SK-N-SH (cell line): ENCODE results near the gene LCNL1.

ENCODE experiments used
- CTCF ChIP-seq: fragments of 200-600 bp; sonication (generic); IDR thresholded peaks from 2 replicates; pipeline ENCODE4 v1.6.1; 2017; ENCODE audit warnings: antibody characterized with exemption, mild to moderate bottlenecking, moderate library complexity
- ELF1 ChIP-seq: IDR thresholded peaks from 2 replicates; pipeline ENCODE4 v1.4.0; 2012
- EP300 ChIP-seq, 2 experiments: IDR thresholded peaks; 2 replicates each; pipeline versions ENCODE4 v1.4.0 to v1.6.1; 2012; ENCODE audit warnings: borderline replicate concordance in 1 of 2, low read depth in 1 of 2, low read length in 1 of 2
- FOXJ3 ChIP-seq: sonication (generic); formaldehyde crosslinking; IDR thresholded peaks from 2 replicates; pipeline ENCODE4 v1.5.1; 2020; ENCODE audit warnings: mild to moderate bottlenecking, missing genetic modification reagents
- FOXM1 ChIP-seq: IDR thresholded peaks from 2 replicates; pipeline ENCODE4 v1.4.0; 2012; ENCODE audit warnings: low read depth, mild to moderate bottlenecking
- IRF3 ChIP-seq: fragments of 150-350 bp; IDR thresholded peaks from 2 replicates; pipeline ENCODE4 v1.6.1; 2016; ENCODE audit warnings: mild to moderate bottlenecking, low read depth, low read length
- JUND ChIP-seq: IDR thresholded peaks from 2 replicates; pipeline ENCODE4 v1.4.0; 2012
- POLR2AphosphoS5 ChIP-seq: IDR thresholded peaks from 2 replicates; pipeline ENCODE4 v1.6.1; 2012; ENCODE audit warnings: low read depth, low read length
- RAD21 ChIP-seq: IDR thresholded peaks from 2 replicates; pipeline ENCODE4 v1.6.1; 2012; ENCODE audit warnings: mild to moderate bottlenecking, low read length
- TF ChIP-seq, protein P1 (sequence below): fragments of 150-350 bp; IDR thresholded peaks from 2 replicates; pipeline ENCODE4 v1.6.1; 2017; ENCODE audit warnings: antibody characterized with exemption, low read length, low read depth, borderline replicate concordance
- TF ChIP-seq, protein P2 (sequence below): IDR thresholded peaks from 2 replicates; pipeline ENCODE4 v1.6.1; 2012; ENCODE audit warnings: mild to moderate bottlenecking, low read depth, low read length, moderate library complexity

GRCh38 chr9:137007108-137007815 lies 24.5 kb downstream of the LCNL1 start:
- TF ChIP-seq EP300 (IDR thresholded peaks at IDR 0.05; ENCODE audit: borderline replicate concordance in 1 of 2, low read depth in 1 of 2, low read length in 1 of 2), result no peak
- no peak for TF ChIP-seq POLR2AphosphoS5
- no peak for TF ChIP-seq CTCF
- TF ChIP-seq, protein P1, sequence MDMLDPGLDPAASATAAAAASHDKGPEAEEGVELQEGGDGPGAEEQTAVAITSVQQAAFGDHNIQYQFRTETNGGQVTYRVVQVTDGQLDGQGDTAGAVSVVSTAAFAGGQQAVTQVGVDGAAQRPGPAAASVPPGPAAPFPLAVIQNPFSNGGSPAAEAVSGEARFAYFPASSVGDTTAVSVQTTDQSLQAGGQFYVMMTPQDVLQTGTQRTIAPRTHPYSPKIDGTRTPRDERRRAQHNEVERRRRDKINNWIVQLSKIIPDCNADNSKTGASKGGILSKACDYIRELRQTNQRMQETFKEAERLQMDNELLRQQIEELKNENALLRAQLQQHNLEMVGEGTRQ, result no peak
- no peak for TF ChIP-seq FOXM1
- TF ChIP-seq ELF1, result no peak
- TF ChIP-seq JUND, result no peak
- no peak for TF ChIP-seq FOXJ3
- no peak for TF ChIP-seq RAD21
- TF ChIP-seq, protein P2, sequence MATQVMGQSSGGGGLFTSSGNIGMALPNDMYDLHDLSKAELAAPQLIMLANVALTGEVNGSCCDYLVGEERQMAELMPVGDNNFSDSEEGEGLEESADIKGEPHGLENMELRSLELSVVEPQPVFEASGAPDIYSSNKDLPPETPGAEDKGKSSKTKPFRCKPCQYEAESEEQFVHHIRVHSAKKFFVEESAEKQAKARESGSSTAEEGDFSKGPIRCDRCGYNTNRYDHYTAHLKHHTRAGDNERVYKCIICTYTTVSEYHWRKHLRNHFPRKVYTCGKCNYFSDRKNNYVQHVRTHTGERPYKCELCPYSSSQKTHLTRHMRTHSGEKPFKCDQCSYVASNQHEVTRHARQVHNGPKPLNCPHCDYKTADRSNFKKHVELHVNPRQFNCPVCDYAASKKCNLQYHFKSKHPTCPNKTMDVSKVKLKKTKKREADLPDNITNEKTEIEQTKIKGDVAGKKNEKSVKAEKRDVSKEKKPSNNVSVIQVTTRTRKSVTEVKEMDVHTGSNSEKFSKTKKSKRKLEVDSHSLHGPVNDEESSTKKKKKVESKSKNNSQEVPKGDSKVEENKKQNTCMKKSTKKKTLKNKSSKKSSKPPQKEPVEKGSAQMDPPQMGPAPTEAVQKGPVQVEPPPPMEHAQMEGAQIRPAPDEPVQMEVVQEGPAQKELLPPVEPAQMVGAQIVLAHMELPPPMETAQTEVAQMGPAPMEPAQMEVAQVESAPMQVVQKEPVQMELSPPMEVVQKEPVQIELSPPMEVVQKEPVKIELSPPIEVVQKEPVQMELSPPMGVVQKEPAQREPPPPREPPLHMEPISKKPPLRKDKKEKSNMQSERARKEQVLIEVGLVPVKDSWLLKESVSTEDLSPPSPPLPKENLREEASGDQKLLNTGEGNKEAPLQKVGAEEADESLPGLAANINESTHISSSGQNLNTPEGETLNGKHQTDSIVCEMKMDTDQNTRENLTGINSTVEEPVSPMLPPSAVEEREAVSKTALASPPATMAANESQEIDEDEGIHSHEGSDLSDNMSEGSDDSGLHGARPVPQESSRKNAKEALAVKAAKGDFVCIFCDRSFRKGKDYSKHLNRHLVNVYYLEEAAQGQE, result no peak
- no peak for TF ChIP-seq IRF3
